ENCODE data around the gene FAXDC2.

DNA sequence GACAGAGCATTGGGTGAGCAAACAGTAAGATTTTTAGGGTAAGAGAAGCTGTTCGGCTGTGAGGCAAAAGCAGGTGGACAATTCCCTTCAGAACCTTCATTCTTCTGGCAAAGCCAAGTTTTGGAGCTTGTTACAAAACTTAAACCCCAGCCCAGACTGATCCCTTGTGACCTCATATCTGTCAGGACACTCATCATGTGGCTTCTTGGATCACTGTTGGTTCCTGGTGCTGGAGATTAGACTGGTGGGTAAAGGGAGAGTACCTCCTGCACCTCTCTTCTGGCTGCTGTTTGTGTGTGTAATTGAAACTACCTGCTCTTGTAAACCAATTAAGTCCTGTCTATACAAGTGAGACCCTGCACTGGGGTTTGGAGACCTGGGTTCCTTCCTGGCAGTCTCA, 74.2 kb downstream of the FAXDC2 start:
- TF ChIP-seq NFIC (IDR thresholded peaks at IDR 0.05): no peak
- no peak for TF ChIP-seq TEAD2 (tag; IDR thresholded peaks at IDR 0.05)
- TF ChIP-seq, protein P1, sequence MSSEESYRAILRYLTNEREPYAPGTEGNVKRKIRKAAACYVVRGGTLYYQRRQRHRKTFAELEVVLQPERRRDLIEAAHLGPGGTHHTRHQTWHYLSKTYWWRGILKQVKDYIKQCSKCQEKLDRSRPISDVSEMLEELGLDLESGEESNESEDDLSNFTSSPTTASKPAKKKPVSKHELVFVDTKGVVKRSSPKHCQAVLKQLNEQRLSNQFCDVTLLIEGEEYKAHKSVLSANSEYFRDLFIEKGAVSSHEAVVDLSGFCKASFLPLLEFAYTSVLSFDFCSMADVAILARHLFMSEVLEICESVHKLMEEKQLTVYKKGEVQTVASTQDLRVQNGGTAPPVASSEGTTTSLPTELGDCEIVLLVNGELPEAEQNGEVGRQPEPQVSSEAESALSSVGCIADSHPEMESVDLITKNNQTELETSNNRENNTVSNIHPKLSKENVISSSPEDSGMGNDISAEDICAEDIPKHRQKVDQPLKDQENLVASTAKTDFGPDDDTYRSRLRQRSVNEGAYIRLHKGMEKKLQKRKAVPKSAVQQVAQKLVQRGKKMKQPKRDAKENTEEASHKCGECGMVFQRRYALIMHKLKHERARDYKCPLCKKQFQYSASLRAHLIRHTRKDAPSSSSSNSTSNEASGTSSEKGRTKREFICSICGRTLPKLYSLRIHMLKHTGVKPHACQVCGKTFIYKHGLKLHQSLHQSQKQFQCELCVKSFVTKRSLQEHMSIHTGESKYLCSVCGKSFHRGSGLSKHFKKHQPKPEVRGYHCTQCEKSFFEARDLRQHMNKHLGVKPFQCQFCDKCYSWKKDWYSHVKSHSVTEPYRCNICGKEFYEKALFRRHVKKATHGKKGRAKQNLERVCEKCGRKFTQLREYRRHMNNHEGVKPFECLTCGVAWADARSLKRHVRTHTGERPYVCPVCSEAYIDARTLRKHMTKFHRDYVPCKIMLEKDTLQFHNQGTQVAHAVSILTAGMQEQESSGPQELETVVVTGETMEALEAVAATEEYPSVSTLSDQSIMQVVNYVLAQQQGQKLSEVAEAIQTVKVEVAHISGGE (CRISPR knock-in tag; IDR thresholded peaks at IDR 0.05): no peak

All from K562 (cell line).